K562 (cell line): ENCODE results near the gene MYH15. TPM values are rescaled to one million over a fixed set of nuclear protein-coding genes. Genes with fewer than 3 reads are reported as not detected.

Experiments used
- ATAC-seq: fragments of 200-7000 bp; cut with Tn5 transposase; 3 replicates; pipeline ENCODE4 v1.9.1; 2020; ENCODE audit warnings: moderate library complexity
- BruUV-seq: library from RNA; stranded (reverse); fragments of 400-500 nt; replicated peaks from 2 replicates; lab custom pipeline; 2021; lab: Mats Ljungman, UMichigan
- CTCF ChIA-PET: fragments of 300-600 bp; formaldehyde crosslinking; extraction: SDS; loops from one replicate; lab custom pipeline; 2021; ENCODE audit warnings: low intra/inter-chr PET ratio; lab: Yijun Ruan, JAX
- POLR2A ChIA-PET: fragments of 300-600, 350-650 bp; sonication (Branson Sonifier 250); formaldehyde crosslinking; extraction: SDS; loops from one replicate; lab custom pipeline; 2021; ENCODE audit warnings: antibody characterized with exemption, inconsistent platforms; lab: Yijun Ruan, JAX
- DNase-seq, 4 experiments: peaks; one replicate each; pipeline versions ENCODE4 v3.0.0 to v3.0.0-alpha.2; 2011 to 2018; ENCODE audit warnings: low spot score in 3 of 4, mixed read lengths in 3 of 4; ENCODE audit errors: extremely low read depth in 1 of 4
- FAIRE-seq: peaks from 2 replicates; lab custom pipeline; 2011; peaks lifted over from hg19 to GRCh38; lab: Jason Lieb, UNC
- H2AFZ ChIP-seq: 2 replicates; pipeline ENCODE4 v1.6.0; 2011; ENCODE audit warnings: low read depth, low read length, control low read depth, inconsistent platforms
- H3K27ac ChIP-seq: fragments of 200-600 bp; 3 replicates; pipeline ENCODE4 v1.8.0; 2011; ENCODE audit warnings: low read depth, mild to moderate bottlenecking, control low read depth, inconsistent platforms, low read length, moderate library complexity, mixed read lengths; ENCODE audit errors: extremely low read depth
- H3K27me3 ChIP-seq, 2 experiments: fragments of 300-600 bp in 1 of 2; 2 replicates in 1 of 2; 3 replicates in 1 of 2; pipeline versions ENCODE4 v1.6.0 to v1.8.0; 2011; ENCODE audit warnings: inconsistent platforms in 2 of 2, low read length in 2 of 2, mild to moderate bottlenecking in 1 of 2, mixed read lengths in 1 of 2, moderate library complexity in 1 of 2; ENCODE audit not compliant: control insufficient read depth in 2 of 2, insufficient read depth in 2 of 2
- H3K36me3 ChIP-seq: fragments of 300-600 bp; 3 replicates; pipeline ENCODE4 v1.8.0; 2011; ENCODE audit warnings: mild to moderate bottlenecking, low read length, inconsistent platforms; ENCODE audit not compliant: control insufficient read depth, insufficient read depth
- H3K4me1 ChIP-seq, 2 experiments: fragments of 200-600 bp in 1 of 2; replicated peaks in 1 of 2; 2 replicates in 1 of 2; 3 replicates in 1 of 2; pipeline versions ENCODE4 v1.5.1 to v1.8.0; 2011; ENCODE audit warnings: inconsistent platforms in 2 of 2, low read length in 2 of 2, mild to moderate bottlenecking in 1 of 2, mixed read lengths in 1 of 2, moderate library complexity in 1 of 2; ENCODE audit not compliant: control insufficient read depth in 2 of 2, insufficient read depth in 2 of 2
- H3K4me2 ChIP-seq: 2 replicates; pipeline ENCODE4 v1.6.1; 2011; ENCODE audit warnings: low read length, control low read depth, inconsistent platforms, mixed read lengths; ENCODE audit not compliant: insufficient read depth
- H3K4me3 ChIP-seq: fragments of 200-600 bp; sonication (generic), shearing (Covaris generic); 2 replicates; pipeline ENCODE4 v1.5.1; 2016; ENCODE audit warnings: control low read depth, inconsistent platforms
- H3K79me2 ChIP-seq: fragments of 200-600 bp; 3 replicates; pipeline ENCODE4 v1.8.0; 2011; ENCODE audit warnings: low read length, inconsistent platforms; ENCODE audit not compliant: control insufficient read depth, insufficient read depth
- H3K9ac ChIP-seq, 2 experiments: 2 replicates each; pipeline versions ENCODE4 v1.6.0 to v1.6.1; 2011; ENCODE audit warnings: low read depth in 2 of 2, low read length in 2 of 2, control low read depth in 1 of 2, inconsistent platforms in 1 of 2, mild to moderate bottlenecking in 1 of 2, mixed read lengths in 1 of 2; ENCODE audit not compliant: insufficient read depth in 1 of 2
- H3K9me1 ChIP-seq: one replicate; pipeline ENCODE4 v1.6.0; 2011; ENCODE audit warnings: inconsistent platforms, mild to moderate bottlenecking, low read length, moderate library complexity; ENCODE audit not compliant: control insufficient read depth, insufficient read depth
- H3K9me3 ChIP-seq: replicated peaks from 2 replicates; pipeline ENCODE4 v1.5.1; 2011; ENCODE audit warnings: low read depth, low read length, inconsistent platforms; ENCODE audit not compliant: control insufficient read depth, insufficient read depth
- H4K20me1 ChIP-seq: replicated peaks from 2 replicates; pipeline ENCODE4 v1.6.1; 2011; ENCODE audit warnings: low read length, inconsistent platforms, mixed read lengths; ENCODE audit not compliant: control insufficient read depth, insufficient read depth
- BMI1 ChIP-seq: fragments of 150-350 bp; IDR thresholded peaks from 2 replicates; pipeline ENCODE4 v1.6.1; 2014; ENCODE audit warnings: low read length
- CBFB ChIP-seq: sonication (generic); formaldehyde crosslinking; IDR thresholded peaks from 2 replicates; pipeline ENCODE4 v1.4.0; 2020; ENCODE audit warnings: mild to moderate bottlenecking, missing genetic modification reagents
- CHD7 ChIP-seq: fragments of 200-600 bp; sonication (generic); IDR thresholded peaks from one replicate; pipeline ENCODE4 v1.6.1; 2012; ENCODE audit warnings: mild to moderate bottlenecking, low read depth, low read length, inconsistent platforms
- MTA3 ChIP-seq: fragments of 450-650 bp; formaldehyde crosslinking; IDR thresholded peaks from 2 replicates; pipeline ENCODE4 v1.6.1; 2017; ENCODE audit warnings: mild to moderate bottlenecking, borderline replicate concordance
- NRF1 ChIP-seq, 2 experiments: fragments of 450-650 bp; IDR thresholded peaks in 1 of 2; conservative IDR thresholded peaks in 1 of 2; 2 replicates each; pipeline ENCODE4 v1.6.1; 2014; ENCODE audit warnings: mild to moderate bottlenecking in 2 of 2
- POLR3G ChIP-seq: IDR thresholded peaks from 2 replicates; pipeline ENCODE4 v1.6.1; 2011; ENCODE audit not compliant: insufficient read length, insufficient replicate concordance; ENCODE audit errors: extremely low read depth
- SNIP1 ChIP-seq: fragments of 450-650 bp; IDR thresholded peaks from 2 replicates; pipeline ENCODE4 v1.7.1; 2017; ENCODE audit warnings: low read depth, mild to moderate bottlenecking
- SPI1 ChIP-seq: IDR thresholded peaks from 2 replicates; pipeline ENCODE4 v1.6.1; 2011; ENCODE audit warnings: low read depth, low read length, control low read depth, borderline replicate concordance
- STAT5B ChIP-seq: fragments of 250-450 bp; sonication (Bioruptor Pico); IDR thresholded peaks from 2 replicates; pipeline ENCODE4 v1.8.0; 2021; ENCODE audit warnings: mild to moderate bottlenecking, inconsistent platforms
- ZBTB8A ChIP-seq: fragments of 450-650 bp; IDR thresholded peaks from 2 replicates; pipeline ENCODE4 v1.6.1; 2018; ENCODE audit warnings: mild to moderate bottlenecking, moderate library complexity; ENCODE audit not compliant: partially characterized antibody
- in situ Hi-C: fragments of 300-500 bp; cut with MboI; formaldehyde crosslinking; loops from 4 replicates; pipeline ENCODE4 v1.15.0; 2018; ENCODE audit warnings: inconsistent platforms, mixed read lengths
- intact Hi-C: fragments of 100-400 bp; cut with micrococcal nuclease; formaldehyde crosslinking; loops from 2 replicates; pipeline ENCODE4 v1.14.2; 2022
- polyA plus RNA-seq, 8 experiments: library from polyadenylated mRNA; depleted of rRNA in 4 of 8; stranded (reverse) in 5 of 8; unstranded in 3 of 8; fragments of >200 nt; fragmentation: Nextera tagmentation in 2 of 8; fragmentation: Illumina TruSeq in 1 of 8; extraction: Ambion mirVana in 2 of 8; extraction: Trizol in 1 of 8; gene quantifications; 2 replicates each; pipeline versions ENCODE4 v1.2.1 to v1.2.3, GENCODE V29; 2011 to 2014; ENCODE audit warnings: inconsistent platforms in 1 of 8, missing spikeins in 1 of 8
- total RNA-seq, 7 experiments: library from RNA; depleted of rRNA in 6 of 7; stranded (reverse); fragments of >200 nt in 6 of 7; fragmentation: Illumina TruSeq in 2 of 7; extraction: Trizol in 2 of 7; gene quantifications; 2 replicates each; pipeline versions ENCODE4 v1.2.1 to v1.2.3, GENCODE V29; 2011 to 2021; ENCODE audit warnings: low replicate concordance in 1 of 7

The MYH15 gene
- total and polyA plus RNA-seq, 9 of the 15 experiments (the other 6 are each of a cell fraction or from before 2014, with no cell fraction given), result 0.03 to 0.29 (median 0.12) TPM

DNA sequence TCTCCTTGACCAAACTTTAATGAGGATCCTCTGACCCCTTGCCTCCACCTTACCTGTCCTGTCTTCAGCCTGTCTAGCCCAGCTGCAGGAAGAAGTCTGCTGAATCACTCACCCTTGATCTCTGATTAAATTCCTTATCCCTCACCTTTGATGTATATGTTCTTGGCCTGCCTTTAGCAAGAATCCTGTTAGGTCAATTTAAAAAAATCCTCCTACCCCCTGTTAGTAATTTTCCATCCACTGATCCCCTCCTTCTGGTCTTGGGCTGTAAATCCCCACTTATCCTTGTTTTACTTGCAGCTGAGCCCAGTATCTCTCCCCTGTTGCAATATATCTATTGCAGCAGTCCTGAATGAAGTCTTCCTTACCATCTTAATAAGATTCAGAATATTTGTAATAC, 39.0 kb downstream of the MYH15 start:
- POLR2A ChIA-PET, result no interaction called here
- no peak overlapping the region for H3K9ac ChIP-seq
- DNase-seq, result no peak

More for the DNA sequence above, 39.0 kb downstream of the MYH15 start:
- CTCF ChIA-PET, result no interaction called here
- Histone ChIP-seq H4K20me1 (no peaks in the 10 kb centered on the region), H3K27me3 (no peaks in the 10 kb centered on the region), H3K4me2 (no peak overlapping the region), H3K36me3 (no peaks in the 10 kb centered on the region), H2AFZ (no peak overlapping the region), H3K9me1 (no peaks in the 10 kb centered on the region), H3K27ac (no peak overlapping the region), H3K4me1 (no peaks in the 10 kb centered on the region), H3K79me2 (no peaks in the 10 kb centered on the region), H3K9me3 (no peaks in the 10 kb centered on the region), H3K4me3 (no peak overlapping the region)
- no peak for FAIRE-seq
- BruUV-seq, result no TSS peak
- in situ Hi-C loops, result no loop called here
- TF ChIP-seq POLR3G, result no peak
- no peak for TF ChIP-seq CBFB (CRISPR knock-in tag)
- no peak for TF ChIP-seq BMI1
- TF ChIP-seq NRF1 (conservative IDR thresholded peaks at IDR 0.05 in 1 of 2, IDR thresholded peaks at IDR 0.05 in 1 of 2), result no peak
- no peak for TF ChIP-seq MTA3
- no peak for TF ChIP-seq ZBTB8A
- no peak for TF ChIP-seq SPI1
- no peak for TF ChIP-seq STAT5B (CRISPR knock-in tag)
- no peak for TF ChIP-seq CHD7
- no peak for TF ChIP-seq SNIP1
- ATAC-seq, result no peak
- intact Hi-C loops, result no loop called here
